Adrenal gland (tissue), 5 donors: ENCODE measurements around the gene SECISBP2.

Source experiments
- CTCF ChIP-seq, 6 experiments: fragments of 450-650 bp in 4 of 6; fragments of 200-600 bp in 2 of 6; sonication (generic) in 1 of 6; IDR thresholded peaks; 1 replicate in 5 of 6; 2 replicates in 1 of 6; pipeline versions ENCODE4 v1.5.1 to v1.8.0; 2016 to 2021; ENCODE audit warnings: antibody characterized with exemption in 6 of 6, mild to moderate bottlenecking in 2 of 6, moderate library complexity in 1 of 6
- POLR2A ChIP-seq, 2 donors: fragments of 450-650 bp; IDR thresholded peaks; one replicate each; pipeline ENCODE4 v1.6.1; 2017; ENCODE audit warnings: antibody characterized with exemption in 2 of 2, mild to moderate bottlenecking in 2 of 2, moderate library complexity in 1 of 2
- donor health status: DM: no; HTN: no; CAD: no.

GRCh38 chr9:89325733-89326132, 7.4 kb downstream of the SECISBP2 start:
- no peak for TF ChIP-seq CTCF (IDR thresholded peaks at IDR 0.05)
- no peak for TF ChIP-seq POLR2A (IDR thresholded peaks at IDR 0.05)
